Inflammatory macrophage treated with lipopolysaccharide for 4 hours (primary cell): Measurements from ENCODE around the gene CPNE2.
"Not testable (repeated sequence)": the region's sequence is repeated elsewhere in the genome, so short reads cannot be mapped to it uniquely, and the experiment has no call there.

ENCODE experiments used
- DNase-seq: peaks from one replicate; pipeline ENCODE4 v3.0.0-alpha.2; 2020

CPNE2 gene

DNA sequence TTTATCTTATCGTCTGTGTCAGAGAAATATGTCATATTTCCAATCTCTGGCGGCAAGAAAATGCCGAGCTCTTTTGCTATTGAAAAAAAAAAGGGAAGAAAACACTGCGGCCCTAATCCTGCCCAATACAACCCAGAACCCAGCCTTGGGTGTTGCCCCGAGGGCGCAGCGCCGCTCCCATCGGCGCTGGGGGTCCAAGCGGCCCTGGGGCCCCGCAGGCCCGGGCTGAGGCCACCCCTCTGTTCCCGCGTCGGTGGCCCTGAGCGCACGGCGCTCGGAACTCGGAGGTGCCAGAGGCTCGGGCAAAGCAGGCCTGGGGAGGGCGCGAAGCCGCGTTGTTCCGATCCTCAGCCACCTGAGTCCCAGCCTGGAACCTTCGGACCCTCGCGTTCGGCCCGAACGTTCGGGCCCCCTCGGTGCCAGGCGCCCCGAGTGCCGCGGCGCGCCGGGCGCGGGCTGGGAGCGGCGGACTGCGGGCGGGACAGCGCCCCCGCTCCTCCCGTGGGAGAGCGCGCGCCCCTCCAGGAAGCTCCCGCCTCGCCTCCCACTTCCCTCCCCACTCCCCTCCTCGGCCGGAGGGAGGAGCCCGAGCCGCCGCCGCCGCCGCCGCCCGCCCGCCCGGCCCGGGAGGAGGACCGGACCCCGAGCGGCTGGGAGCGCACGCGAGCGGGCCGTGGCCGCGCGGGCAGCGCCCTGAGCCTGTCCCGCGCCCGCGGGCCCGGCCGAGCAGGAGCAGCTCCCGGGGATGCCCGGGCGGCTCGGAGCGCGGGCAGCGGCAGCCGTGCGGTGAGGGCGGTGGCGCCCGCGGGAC lies at the start of gene CPNE2:
Gene CPNE2 (plus strand): TSS at position 609 of the 811 bp plus-strand sequence. CDS start 18,160 bp downstream, outside the sequence.
- peak; percentile 34 for DNase-seq

DNA sequence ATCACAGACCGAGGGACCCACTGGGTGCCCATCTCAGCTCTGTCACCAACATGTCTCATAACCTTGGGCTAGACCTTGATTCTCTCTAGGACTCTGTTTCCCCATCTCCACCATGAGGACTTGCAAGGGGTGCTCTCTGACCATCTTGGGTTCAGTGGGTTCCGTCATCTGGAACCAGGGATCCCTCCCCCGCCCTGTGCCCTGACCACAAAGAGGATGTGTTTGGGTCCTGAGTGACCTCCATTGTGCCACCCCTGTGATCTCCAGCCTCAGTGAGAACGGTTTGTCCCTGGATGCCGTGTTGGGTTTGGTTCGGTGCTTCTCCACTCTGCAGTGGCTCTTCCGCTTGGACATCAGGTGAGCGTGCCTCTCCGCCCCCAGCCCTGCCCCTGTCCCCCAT lies 49.1 kb upstream of the CPNE2 start:
- no peak for DNase-seq

DNA sequence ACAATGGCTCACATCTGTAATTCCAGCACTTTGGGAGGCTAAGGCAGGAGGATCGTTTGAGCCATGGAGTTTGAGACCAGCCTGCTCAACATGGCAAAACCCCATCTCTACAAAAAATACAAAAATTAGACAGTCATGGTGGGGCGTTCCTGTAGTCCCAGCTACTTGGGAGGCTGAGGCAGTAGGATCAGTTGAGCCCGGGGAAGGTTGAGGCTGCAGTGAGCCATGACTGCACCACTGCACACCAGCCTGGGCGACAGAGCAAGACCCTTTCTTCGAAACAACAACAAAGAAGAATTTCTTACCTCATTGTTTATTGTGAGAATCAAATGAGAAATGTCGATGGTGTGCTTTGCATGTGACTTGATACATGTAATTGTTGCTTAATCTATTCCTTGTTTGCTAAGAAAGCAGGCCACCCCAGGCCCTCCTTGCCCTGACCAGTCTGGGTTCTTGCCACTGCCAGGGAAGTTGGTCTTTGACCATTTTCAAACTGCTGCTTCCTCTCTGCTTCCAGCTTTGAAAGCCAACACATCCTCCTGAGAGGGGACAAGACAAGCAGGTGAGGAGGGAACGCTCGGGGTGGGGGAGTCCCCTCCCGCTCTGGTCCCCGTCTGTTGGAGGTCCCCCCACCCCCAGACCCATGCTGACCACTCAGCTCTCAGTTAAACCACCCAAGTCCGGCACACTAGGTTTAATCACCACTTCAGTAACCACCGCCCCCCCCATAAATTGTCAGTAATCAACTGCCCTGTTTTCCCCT lies 47.3 kb upstream of the CPNE2 start:
- DNase-seq: peak; percentile 13

DNA sequence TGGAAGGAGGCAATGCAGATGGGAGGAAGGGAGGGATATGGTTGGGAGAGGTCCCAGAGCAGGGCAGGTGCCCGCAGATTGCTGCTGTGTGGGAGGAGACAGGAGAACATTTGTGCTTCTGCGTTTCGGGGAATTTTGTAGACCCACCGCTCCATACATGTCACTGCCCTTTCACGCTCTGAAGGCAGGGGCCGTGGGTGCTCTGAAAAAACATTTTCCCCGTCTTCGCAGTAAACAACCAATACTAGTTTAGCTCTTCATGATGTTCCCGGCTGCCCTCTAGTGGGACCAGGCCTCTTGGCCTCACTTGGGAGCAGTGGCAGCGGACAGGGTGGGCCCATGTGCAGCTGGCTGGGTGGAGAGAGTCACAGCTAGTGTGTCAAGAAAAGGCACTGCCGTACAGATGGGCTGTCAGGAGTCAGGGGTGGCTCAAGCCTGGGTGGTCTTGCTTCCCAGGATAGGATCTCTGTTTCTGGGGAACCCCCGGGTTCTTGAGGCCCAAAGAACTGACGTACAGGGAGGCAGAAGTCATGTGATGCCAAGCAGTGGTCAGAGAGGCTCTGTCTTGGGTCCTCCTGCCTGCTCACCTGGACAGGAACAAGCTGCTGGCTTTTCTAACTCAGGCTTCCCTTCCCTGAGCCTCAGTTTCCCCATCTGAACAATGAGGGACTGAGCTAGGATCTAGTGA lies 46.5 kb upstream of the CPNE2 start:
- DNase-seq: peak; percentile 18

DNA sequence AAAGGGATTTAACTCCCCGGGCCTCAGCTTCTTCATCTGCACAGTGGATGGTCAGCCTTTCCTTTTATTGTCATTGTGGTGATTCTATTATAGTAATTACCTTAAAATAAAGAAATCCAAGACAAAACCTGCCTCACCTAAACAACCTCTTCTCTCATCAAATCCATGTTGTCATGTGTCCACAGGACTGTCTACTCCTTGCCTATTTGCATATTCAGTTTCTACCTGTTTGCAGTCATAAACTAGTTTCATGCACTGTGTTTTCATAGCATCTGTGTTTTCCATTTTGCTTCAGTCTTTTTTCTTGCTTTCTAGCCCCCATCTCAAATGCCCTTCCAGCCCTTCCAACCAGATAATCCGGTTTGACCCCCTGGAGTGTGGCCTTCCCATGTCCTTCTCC lies 44.3 kb upstream of the CPNE2 start:
- DNase-seq: no peak

DNA sequence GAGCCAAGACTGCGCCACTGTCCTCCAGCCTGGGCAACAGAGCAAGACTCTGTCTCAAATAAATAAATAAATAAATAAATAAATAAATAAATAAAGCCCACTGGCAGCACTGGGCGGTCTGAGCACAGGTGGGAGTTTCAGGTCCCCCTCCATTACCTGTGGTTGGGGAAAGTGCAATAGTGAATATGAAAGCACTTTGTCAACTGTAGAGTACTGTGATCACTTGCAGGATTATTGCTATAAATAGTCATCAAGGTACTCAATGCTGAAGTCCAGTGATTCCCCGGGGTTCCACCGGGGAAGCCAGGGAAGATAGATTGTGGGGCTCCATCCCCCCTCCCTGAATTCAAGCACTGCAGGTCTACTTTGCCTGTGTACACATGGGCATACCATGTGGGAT lies 42.7 kb upstream of the CPNE2 start:
- DNase-seq: no peak

DNA sequence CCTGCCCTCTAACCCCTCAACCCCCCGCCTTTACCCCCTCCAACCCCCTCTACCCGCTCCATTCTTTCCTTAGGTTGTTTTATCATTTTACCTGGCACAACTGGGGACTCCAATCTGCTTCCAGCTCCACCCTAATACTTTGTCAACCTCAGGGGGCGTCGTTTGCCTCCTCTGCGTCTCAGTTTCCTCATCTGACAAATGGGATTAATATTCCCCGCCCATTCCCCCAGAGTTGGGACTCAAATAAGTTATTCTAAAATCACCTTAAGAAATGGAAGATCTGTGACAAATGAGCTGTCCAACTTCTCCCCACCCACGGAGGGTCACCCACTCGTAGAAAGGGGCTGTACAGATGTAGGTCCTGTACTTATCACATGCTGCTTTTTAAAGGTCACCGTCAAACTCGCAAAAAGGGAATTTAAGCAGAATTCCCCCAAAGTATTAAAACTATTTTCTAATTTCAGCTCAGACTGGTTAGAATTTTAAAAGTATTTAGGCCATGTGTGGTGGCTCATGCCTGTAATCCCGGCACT lies 40.6 kb upstream of the CPNE2 start:
- peak; percentile 73 for DNase-seq

DNA sequence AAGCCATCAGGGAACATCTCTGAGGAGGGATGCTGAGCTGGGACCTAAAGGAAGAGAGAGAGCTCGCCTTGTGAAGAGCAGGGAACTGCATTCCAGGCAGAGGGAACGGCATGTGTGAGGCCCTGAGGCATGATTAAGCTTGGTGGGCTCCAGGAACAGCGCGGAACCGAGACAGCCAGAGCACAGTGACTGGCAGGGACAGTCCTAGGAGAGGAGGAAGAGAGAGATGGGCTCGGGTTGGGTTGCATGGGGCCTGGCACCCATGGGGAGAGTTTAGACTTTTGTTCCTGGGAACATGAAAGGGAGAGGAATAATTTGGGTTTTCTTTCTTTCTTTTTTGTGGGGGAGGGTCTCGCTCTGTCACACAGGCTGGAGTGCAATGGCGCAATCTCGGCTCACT lies 39.2 kb upstream of the CPNE2 start:
- no peak for DNase-seq

DNA sequence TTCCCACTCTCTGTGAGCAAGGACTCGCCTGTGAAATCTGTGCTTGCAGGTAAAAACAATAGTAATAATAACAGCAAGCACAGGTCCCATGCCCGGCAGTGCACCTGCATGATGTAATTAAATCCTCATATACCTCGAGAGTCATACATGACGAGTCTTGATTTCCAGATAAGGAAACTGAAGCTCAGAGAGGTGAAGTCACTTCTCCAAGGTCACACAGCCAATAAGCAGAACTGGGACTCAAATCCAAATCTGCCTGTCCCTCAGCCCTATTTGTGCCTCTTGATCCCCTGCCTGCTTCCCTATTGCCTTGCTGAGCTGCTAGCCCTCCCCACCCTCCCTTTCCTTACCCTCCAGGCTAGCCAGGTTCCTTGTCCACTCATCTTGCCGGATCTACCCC lies 38.0 kb upstream of the CPNE2 start:
- no peak for DNase-seq

DNA sequence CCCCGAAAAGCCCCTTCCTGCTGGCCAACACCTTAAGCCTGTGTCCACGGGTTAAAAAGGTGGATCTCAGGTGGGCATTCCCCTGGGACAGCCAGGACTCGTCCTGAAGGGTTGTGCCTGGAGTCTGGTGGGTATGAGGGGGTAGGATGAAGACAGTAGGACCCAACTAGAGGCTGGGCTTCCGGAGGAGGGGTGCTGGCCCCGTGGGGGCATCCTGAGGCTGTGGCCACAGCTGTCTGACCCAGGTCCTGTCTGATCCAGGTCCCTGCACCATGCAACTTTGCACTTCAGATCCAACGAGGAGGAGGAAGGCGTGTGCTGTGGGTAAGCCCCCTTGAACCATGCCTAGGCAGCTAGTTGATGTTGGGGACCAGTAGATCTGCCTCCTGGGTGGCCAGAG lies 37.6 kb upstream of the CPNE2 start:
- DNase-seq: no peak

DNA sequence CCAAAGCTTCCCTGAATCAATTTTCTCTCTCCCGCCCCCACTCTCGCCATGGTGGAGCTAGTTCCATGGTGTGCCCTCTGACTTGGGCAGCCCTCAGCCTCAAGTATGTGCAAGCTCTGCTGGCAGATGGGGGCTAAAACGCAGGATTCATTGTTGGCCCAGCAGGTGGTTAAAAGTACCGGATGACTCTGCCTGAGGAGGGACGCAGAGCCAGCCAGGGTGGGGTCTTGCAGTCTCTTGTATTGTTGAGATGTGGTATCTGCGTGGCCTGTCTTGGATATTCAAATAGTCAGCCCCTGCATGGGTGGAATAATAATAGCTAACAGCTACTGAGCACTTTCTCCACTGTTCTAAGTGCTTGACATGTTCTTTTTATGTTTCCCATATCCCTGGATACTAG lies 36.7 kb upstream of the CPNE2 start:
- no peak for DNase-seq

DNA sequence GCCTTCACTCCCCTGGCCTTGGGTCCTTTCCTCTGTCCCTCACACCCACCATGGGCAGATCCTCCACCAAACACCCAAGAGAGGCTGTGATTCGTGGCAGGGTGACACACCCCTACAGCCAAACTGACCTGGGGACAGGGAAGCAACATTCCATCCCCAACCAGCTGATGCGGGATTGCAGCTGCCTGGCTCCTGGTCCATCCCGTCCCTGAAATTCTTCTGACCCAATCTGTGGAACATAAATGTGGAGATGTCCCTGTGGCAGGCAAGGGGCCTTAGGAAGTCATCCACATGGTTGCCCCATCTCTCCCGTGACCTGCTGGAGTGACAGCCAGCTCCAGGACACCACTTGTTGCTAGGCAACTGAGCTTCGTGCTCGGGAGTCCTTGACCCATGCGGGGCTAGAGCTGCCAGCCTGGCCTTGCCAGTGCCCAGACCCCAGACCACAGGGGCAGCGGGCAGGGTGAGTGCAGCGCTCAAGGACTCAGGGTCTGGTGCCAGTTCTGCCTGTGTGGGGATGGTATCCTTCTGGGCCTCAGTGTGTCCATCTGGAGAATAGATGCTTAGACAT lies 34.0 kb upstream of the CPNE2 start:
- DNase-seq: no peak

DNA sequence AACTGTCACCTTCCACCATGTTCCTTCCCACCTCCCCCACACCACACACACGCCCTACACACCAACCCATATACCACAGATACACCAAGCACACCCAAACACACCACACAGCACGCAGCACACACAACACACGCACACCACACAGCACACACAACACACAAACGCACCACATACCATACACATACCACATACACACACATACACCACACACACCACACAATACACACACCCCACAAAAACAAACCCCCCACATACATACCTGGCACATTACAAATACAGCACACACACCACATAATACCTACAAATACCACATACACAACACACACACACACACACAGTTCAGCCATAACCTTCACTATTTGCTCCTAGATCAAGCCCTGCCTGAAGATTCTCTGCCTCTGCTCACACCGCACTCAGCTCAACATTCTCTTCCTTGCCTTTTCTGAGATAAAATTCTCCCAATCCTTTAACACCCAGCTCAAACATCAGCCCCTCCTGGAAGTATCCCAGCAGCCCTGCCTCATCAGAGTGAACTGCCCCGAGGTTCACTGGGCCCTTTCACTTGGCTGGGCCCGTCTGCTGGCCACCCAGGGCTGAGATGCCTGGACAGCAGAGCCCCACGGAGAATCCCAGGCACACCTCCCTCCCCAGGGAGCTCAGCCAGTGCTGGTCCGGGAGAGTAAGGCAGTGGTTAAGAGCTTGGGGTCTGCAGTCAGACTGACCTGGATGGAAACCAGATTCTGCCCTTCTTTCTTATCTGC lies 31.9 kb upstream of the CPNE2 start:
- no peak for DNase-seq

DNA sequence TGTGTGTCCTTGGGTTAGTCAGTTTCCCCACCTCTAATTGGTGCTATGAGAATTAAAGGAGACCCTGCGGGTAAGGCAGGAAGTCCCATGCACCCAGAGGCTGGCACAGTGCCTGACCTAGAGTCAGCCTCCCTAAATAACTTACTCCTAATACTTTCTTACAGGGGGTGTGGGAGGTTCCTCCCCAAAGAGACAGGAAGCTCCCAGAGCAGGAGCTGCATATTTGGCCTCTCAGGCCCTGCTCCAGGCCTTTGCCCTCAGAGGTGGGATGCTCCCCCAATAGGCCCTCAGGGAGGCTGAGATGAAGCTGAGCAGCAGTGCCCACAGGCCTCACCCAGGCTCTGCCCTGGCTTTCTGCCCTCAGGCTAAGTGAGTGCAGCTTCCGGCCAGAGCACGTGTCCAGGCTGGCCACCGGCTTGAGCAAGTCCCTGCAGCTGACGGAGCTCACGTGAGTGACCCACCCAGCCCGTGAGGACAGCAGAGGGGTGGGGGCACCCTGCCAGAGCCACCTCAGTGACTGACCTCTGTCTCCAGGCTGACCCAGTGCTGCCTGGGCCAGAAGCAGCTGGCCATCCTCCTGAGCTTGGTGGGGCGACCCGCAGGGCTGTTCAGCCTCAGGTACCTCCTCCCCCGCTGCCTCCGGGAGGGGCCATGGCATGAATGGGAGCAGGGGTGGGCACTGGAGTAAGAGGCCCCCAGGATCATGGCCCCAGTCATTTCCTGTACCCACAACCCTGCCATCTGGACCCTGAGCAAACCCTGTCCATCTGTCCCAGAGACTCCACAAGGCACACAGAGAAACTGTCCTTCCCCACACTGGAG lies 31.1 kb upstream of the CPNE2 start:
- peak; percentile 59 for DNase-seq

DNA sequence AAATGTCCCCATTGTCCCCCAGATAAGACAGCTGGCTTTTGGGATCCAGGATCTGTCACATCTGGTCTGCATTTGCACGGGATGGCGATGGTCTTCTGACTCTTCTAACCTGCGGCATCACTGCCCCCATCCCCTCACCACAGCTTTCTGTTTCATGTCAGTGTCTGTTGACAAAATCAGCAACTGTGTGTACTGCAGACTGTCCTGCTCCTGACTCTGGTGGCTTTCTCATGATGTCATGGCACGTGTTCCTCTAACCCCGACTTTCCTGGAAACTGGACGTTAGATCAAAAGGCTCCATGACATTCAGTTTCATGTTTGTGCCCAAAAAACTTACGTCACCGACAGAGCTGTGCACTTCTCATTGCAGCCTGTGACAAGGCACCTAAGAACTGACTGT lies 30.1 kb upstream of the CPNE2 start:
- DNase-seq: peak; percentile 94

DNA sequence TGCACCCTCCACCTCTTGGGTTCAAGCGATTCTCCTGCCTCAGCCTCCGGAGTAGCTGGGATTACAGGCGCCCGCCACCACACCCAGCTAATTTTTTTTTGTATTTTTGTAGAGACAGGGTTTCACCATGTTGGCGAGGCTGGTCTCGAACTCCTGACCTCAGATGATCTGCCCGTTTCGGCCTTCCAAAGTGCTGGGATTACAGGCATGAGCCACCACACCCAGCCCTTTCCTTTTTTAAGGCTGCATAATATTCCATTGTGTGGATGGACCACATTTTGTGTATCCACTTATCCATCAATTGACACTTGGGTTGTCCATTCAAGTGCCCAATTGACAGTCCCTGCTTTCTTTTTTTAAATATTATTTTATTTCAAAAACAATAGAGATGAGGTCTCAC lies 29.2 kb upstream of the CPNE2 start:
- DNase-seq: not testable (repeated sequence)

DNA sequence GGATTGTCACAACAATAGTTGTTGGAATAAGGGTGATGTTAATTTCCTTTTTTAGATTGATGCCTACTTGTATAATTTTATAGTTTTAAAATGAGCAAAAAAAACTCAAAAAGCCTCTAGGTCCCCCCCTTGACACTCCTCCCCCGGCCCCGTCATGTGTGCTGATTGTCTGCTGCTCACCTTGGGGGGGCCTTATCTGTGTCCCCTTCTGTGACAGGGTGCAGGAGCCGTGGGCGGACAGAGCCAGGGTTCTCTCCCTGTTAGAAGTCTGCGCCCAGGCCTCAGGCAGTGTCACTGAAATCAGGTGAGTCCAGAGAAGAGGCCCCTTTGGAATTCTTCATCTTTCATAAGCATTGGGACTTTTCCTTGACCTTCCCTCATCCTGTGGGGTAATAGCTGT lies 27.4 kb upstream of the CPNE2 start:
- no peak for DNase-seq

DNA sequence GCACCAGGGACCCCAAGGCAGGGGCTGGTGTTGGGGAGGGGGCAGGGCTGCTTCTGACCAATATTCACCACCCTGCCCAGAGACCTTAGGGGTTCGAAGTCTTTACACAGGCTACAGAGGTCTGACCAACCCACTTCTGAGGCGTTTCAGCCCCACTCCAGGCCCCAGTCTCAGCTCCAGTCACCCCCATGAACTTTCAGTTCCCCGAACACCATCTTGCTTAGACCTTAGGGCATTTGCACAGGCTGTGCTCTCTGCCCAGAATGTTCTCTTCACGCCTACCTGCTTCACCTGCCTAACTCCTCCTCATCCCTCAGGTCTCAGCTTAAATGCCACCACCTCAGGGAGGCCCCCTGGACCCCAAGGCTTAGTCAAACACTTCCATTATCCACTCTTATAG lies 25.8 kb upstream of the CPNE2 start:
- no peak for DNase-seq

DNA sequence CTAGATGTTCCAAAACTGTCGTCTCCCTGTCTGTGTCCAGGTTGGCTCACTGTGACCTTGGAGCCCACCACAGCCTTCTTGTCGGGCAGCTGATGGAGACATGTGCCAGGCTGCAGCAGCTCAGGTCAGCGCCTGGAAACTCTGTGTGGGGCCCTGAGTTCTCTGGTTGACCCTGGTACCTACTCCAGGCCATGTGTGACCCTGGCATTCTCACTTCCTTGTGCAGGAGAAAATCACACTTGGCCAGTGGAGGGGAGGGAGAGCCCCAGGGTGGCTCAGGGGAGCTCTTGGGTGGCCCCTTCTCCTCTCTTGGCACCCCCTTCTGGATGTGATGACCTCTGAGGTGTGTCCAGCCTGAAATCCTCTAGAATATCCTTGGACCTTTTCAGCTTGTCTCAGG lies 25.0 kb upstream of the CPNE2 start:
- no peak for DNase-seq

DNA sequence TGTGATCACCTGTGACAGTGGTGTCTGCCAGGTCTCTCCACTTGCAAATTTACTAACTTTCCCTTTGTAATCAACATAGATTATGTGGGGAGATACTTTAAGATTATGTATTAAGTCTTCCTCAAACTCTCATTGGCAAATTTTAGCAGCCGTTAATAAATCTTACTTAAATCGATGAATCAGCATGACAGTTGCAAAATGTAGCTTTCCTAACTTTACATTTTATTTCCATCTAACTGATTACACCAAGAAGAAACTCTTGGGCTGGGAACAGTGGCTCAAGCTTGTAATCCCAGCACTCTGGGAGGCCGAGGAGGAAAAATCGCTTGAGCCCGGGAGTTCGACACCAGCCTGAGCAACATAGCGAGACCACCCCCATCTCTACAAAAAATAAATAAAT lies 23.3 kb upstream of the CPNE2 start:
- peak; percentile 74 for DNase-seq

DNA sequence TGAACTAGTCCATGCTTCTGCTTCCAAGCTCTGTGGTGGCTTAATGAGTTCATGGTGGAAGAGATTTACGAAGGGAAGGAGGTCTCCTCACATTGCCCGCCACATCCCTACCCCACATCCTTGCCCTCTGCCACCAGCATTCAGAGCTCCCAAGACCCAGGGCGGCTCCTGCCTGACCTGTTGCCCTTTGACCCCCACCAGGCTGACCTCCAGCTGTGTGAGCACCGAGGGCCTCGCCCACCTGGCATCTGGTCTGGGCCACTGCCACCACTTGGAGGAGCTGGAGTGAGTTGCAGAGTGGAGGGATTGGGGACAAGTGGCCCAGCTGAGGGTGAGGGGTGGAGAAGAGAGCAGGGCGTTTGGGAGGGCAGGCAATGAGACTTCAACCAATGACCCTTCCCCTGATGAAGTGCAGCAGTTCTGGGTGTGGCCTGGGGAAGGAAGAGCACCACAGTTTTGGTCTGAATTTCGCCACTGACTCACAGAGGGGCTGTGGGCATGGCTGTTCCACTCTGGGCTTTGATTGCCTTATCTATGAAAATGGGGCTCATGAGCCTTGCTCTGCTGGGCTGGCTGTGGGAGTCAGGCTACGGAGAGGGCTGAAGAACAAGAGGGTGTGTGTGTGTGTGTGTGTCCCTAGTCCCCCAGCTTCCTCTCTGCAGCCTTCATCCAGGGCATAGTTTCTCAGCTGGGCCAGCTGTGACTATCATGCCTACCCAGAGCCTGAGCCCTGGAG lies 22.6 kb upstream of the CPNE2 start:
- DNase-seq: peak; percentile 63
